ENCODE results near the gene BTBD9.

BTBD9 gene

GRCh38 chr6:38157905-38158304 lies 481.8 kb downstream of the BTBD9 start:
- DNase-seq (ENCODE audit: low read depth) = no peak
- no peak overlapping the region for H3K4me3 ChIP-seq (ENCODE audit: low read length)
- TF ChIP-seq CTCF (conservative IDR thresholded peaks at IDR 0.05; ENCODE audit: low read depth, low read length) = no peak

GRCh38 chr6:38156818-38157565 lies 482.7 kb downstream of the BTBD9 start:
- H3K4me3 ChIP-seq (ENCODE audit: low read length) = no peak overlapping the region
- DNase-seq (ENCODE audit: low read depth) = no peak
- TF ChIP-seq CTCF (conservative IDR thresholded peaks at IDR 0.05; ENCODE audit: low read depth, low read length) = no peak

GRCh38 chr6:38155621-38156204 lies 484.0 kb downstream of the BTBD9 start:
- H3K4me3 ChIP-seq (ENCODE audit: low read length) = no peak overlapping the region
- no peak for TF ChIP-seq CTCF (conservative IDR thresholded peaks at IDR 0.05; ENCODE audit: low read depth, low read length)
- DNase-seq (ENCODE audit: low read depth) = no peak

- no peak for TF ChIP-seq CTCF (conservative IDR thresholded peaks at IDR 0.05; ENCODE audit: low read depth, low read length)
- no peak overlapping the region for H3K4me3 ChIP-seq (ENCODE audit: low read length)
- DNase-seq (ENCODE audit: low read depth) = no peak
Measured at GRCh38 chr6:38155144-38155543, 484.6 kb downstream of the BTBD9 start.

GRCh38 chr6:38154731-38155130 lies 485.0 kb downstream of the BTBD9 start:
- no peak overlapping the region for H3K4me3 ChIP-seq (ENCODE audit: low read length)
- TF ChIP-seq CTCF (conservative IDR thresholded peaks at IDR 0.05; ENCODE audit: low read depth, low read length) = no peak
- DNase-seq (ENCODE audit: low read depth) = no peak

GRCh38 chr6:38153798-38154345 lies 485.9 kb downstream of the BTBD9 start:
- TF ChIP-seq CTCF (conservative IDR thresholded peaks at IDR 0.05; ENCODE audit: low read depth, low read length) = no peak
- H3K4me3 ChIP-seq (ENCODE audit: low read length) = no peak overlapping the region
- DNase-seq (ENCODE audit: low read depth) = no peak

Measured in retinal pigment epithelial cell (primary cell).